ENCODE measurements around the gene CARTPT.

CARTPT gene

GRCh38 chr5:71705421-71705820 lies 13.7 kb upstream of the CARTPT start:
- TF ChIP-seq GATA2 (IDR thresholded peaks at IDR 0.05; ENCODE audit: low read depth, low read length) (no peak), GATA3 (IDR thresholded peaks at IDR 0.05; ENCODE audit: low read depth, low read length) (no peak)

- TF ChIP-seq GATA3 (IDR thresholded peaks at IDR 0.05; ENCODE audit: low read depth, low read length) (no peak), GATA2 (IDR thresholded peaks at IDR 0.05; ENCODE audit: low read depth, low read length) (no peak)
Observed at GRCh38 chr5:71706906-71707305, 12.2 kb upstream of the CARTPT start.

- TF ChIP-seq GATA3 (IDR thresholded peaks at IDR 0.05; ENCODE audit: low read depth, low read length): no peak
- no peak for TF ChIP-seq GATA2 (IDR thresholded peaks at IDR 0.05; ENCODE audit: low read depth, low read length)
Observed at GRCh38 chr5:71711610-71712009, 7.5 kb upstream of the CARTPT start.

GRCh38 chr5:71714911-71715310 lies 4.2 kb upstream of the CARTPT start:
- TF ChIP-seq GATA2 (IDR thresholded peaks at IDR 0.05; ENCODE audit: low read depth, low read length): no peak
- TF ChIP-seq GATA3 (IDR thresholded peaks at IDR 0.05; ENCODE audit: low read depth, low read length): no peak

- TF ChIP-seq GATA2 (IDR thresholded peaks at IDR 0.05; ENCODE audit: low read depth, low read length) (no peak), GATA3 (IDR thresholded peaks at IDR 0.05; ENCODE audit: low read depth, low read length) (no peak)
Observed at GRCh38 chr5:71727978-71728377, 8.9 kb downstream of the CARTPT start.

- TF ChIP-seq GATA3 (IDR thresholded peaks at IDR 0.05; ENCODE audit: low read depth, low read length) (no peak), GATA2 (IDR thresholded peaks at IDR 0.05; ENCODE audit: low read depth, low read length) (no peak)
Observed at GRCh38 chr5:71731015-71731414, 11.9 kb downstream of the CARTPT start.

GRCh38 chr5:71732011-71732410 lies 12.9 kb downstream of the CARTPT start:
- TF ChIP-seq GATA2 (IDR thresholded peaks at IDR 0.05; ENCODE audit: low read depth, low read length) (no peak), GATA3 (IDR thresholded peaks at IDR 0.05; ENCODE audit: low read depth, low read length) (no peak)

GRCh38 chr5:71734141-71734540 lies 15.1 kb downstream of the CARTPT start:
- TF ChIP-seq GATA2 (IDR thresholded peaks at IDR 0.05; ENCODE audit: low read depth, low read length) (no peak), GATA3 (IDR thresholded peaks at IDR 0.05; ENCODE audit: low read depth, low read length) (no peak)

GRCh38 chr5:71737931-71738539 lies 19.0 kb downstream of the CARTPT start:
- TF ChIP-seq GATA3 (IDR thresholded peaks at IDR 0.05; ENCODE audit: low read depth, low read length) (no peak), GATA2 (IDR thresholded peaks at IDR 0.05; ENCODE audit: low read depth, low read length) (no peak)

- TF ChIP-seq GATA2 (IDR thresholded peaks at IDR 0.05; ENCODE audit: low read depth, low read length) (no peak), GATA3 (IDR thresholded peaks at IDR 0.05; ENCODE audit: low read depth, low read length) (no peak)
Observed at GRCh38 chr5:71738662-71739361, 19.7 kb downstream of the CARTPT start.

GRCh38 chr5:71740015-71740753 lies 21.1 kb downstream of the CARTPT start:
- TF ChIP-seq GATA3 (IDR thresholded peaks at IDR 0.05; ENCODE audit: low read depth, low read length) (no peak), GATA2 (IDR thresholded peaks at IDR 0.05; ENCODE audit: low read depth, low read length) (no peak)

- TF ChIP-seq GATA2 (IDR thresholded peaks at IDR 0.05; ENCODE audit: low read depth, low read length) (no peak), GATA3 (IDR thresholded peaks at IDR 0.05; ENCODE audit: low read depth, low read length) (no peak)
Observed at GRCh38 chr5:71743155-71743554, 24.1 kb downstream of the CARTPT start.

GRCh38 chr5:71744009-71744790 lies 25.1 kb downstream of the CARTPT start:
- no peak for TF ChIP-seq GATA2 (IDR thresholded peaks at IDR 0.05; ENCODE audit: low read depth, low read length)
- TF ChIP-seq GATA3 (IDR thresholded peaks at IDR 0.05; ENCODE audit: low read depth, low read length): no peak

GRCh38 chr5:71747182-71747581 lies 28.1 kb downstream of the CARTPT start:
- TF ChIP-seq GATA3 (IDR thresholded peaks at IDR 0.05; ENCODE audit: low read depth, low read length): no peak
- TF ChIP-seq GATA2 (IDR thresholded peaks at IDR 0.05; ENCODE audit: low read depth, low read length): no peak

Data from SH-SY5Y (cell line).